Body of pancreas (tissue), 4 donors: ENCODE data around the gene PDE9A.

Experiments used
- POLR2A ChIP-seq, 3 donors: fragments of 450-650 bp; IDR thresholded peaks; one replicate each; pipeline ENCODE4 v1.6.1; 2016; ENCODE audit warnings: antibody characterized with exemption in 3 of 3, mild to moderate bottlenecking in 2 of 3
- TF ChIP-seq, protein P1 (sequence below), 7 experiments: fragments of 450-650 bp in 4 of 7; fragments of 200-600 bp in 3 of 7; sonication (generic) in 3 of 7; IDR thresholded peaks; one replicate each; pipeline ENCODE4 v1.5.1; 2016 to 2019; ENCODE audit warnings: antibody characterized with exemption in 7 of 7

DNA sequence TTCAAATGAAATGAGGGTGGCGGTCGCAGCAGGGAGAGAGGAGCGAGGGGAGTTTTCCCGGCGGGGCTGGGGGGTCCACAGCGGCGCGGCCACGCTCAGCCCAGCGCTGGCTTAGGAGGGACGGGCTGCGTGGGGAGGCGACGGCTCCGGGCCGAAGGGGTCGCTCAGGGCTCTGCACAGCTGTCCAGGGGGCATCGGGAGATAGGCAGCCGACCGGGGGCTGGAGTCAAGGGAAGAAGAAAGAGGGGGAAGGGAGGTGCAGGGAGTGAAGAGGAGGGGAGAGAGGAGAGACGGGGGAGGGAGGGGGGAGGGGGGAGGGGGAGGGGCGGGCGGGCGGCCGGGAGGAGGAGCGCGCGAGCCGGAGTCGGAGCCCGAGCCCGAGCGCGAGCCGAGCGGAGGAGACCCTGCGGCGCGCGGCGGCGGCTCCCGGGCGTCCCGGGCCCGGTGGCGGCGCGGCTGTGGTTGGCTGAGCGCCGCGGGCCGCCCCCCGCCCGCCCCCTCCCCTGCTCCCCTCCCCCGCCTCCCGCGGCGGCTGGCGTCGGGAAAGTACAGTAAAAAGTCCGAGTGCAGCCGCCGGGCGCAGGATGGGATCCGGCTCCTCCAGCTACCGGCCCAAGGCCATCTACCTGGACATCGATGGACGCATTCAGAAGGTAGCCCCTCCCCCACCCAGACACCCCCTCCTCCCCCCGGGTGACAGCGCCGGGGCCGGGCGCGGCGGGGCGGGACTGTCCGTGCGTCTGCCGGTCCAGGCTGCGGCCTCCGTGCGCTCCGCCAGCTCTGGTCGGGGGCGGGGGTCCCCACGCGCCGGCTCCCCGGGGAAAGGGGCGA is at the start of gene PDE9A:
- TF ChIP-seq, protein P1, sequence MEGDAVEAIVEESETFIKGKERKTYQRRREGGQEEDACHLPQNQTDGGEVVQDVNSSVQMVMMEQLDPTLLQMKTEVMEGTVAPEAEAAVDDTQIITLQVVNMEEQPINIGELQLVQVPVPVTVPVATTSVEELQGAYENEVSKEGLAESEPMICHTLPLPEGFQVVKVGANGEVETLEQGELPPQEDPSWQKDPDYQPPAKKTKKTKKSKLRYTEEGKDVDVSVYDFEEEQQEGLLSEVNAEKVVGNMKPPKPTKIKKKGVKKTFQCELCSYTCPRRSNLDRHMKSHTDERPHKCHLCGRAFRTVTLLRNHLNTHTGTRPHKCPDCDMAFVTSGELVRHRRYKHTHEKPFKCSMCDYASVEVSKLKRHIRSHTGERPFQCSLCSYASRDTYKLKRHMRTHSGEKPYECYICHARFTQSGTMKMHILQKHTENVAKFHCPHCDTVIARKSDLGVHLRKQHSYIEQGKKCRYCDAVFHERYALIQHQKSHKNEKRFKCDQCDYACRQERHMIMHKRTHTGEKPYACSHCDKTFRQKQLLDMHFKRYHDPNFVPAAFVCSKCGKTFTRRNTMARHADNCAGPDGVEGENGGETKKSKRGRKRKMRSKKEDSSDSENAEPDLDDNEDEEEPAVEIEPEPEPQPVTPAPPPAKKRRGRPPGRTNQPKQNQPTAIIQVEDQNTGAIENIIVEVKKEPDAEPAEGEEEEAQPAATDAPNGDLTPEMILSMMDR (IDR thresholded peaks at IDR 0.05): no peak
- TF ChIP-seq POLR2A (IDR thresholded peaks at IDR 0.05): no peak
